Dedifferentiated amniotic fluid mesenchymal stem cell (primary cell): ENCODE results near the gene ZNF689.
"Not testable (repeated sequence)": the region's sequence is repeated elsewhere in the genome, so short reads cannot be mapped to it uniquely, and the experiment has no call there.

ENCODE experiments used
- DNase-seq: peaks from one replicate; pipeline ENCODE4 v3.0.0-alpha.2; 2016; ENCODE audit errors: extremely low spot score

ZNF689 gene

GRCh38 chr16:30609926-30610839 is at the start of gene ZNF689:
TSS of gene ZNF689 (minus strand) at chr16:30610389. CDS start at chr16:30610041, 348 bp downstream.
- peak; percentile 97 for DNase-seq

DNA sequence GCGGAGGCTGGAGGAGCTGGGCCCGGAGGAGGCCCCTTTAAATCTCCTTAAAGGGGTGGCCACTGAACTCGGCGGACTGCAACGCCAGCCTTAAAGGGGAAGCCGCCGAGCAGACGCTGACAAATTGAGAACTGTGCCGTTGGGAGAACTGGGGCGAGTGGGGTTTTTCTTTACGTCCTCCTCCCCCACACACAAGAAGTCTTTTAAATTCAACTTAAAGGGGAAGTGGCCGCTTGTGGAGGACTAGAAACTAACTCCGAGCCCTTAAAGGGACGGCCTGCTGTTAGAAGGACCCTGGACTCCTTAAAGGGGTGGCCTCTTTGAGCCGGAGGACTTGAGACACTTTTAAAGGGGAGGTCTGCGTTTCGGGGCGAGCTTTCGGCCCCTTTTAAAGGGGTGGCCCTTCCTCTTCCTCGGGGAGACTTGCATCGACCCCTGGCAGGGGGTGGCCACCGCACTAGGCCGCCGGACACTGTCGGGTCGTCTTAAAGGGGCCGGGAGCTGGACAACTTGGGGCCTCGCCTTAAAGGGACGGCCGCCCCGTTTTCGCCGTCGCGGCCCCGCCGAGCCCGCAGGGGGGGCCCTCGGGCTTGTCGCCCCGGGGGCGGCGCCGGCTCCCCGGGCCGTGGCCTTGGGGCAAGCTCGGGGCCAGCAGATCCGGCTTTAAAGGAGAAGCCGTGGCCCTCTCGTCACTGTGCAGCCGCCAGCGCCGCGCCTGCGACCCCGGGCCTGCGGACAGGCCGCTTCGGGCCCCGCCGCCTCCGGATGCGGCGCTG is 48.7 kb upstream of the ZNF689 start:
- peak; percentile 97 for DNase-seq

DNA sequence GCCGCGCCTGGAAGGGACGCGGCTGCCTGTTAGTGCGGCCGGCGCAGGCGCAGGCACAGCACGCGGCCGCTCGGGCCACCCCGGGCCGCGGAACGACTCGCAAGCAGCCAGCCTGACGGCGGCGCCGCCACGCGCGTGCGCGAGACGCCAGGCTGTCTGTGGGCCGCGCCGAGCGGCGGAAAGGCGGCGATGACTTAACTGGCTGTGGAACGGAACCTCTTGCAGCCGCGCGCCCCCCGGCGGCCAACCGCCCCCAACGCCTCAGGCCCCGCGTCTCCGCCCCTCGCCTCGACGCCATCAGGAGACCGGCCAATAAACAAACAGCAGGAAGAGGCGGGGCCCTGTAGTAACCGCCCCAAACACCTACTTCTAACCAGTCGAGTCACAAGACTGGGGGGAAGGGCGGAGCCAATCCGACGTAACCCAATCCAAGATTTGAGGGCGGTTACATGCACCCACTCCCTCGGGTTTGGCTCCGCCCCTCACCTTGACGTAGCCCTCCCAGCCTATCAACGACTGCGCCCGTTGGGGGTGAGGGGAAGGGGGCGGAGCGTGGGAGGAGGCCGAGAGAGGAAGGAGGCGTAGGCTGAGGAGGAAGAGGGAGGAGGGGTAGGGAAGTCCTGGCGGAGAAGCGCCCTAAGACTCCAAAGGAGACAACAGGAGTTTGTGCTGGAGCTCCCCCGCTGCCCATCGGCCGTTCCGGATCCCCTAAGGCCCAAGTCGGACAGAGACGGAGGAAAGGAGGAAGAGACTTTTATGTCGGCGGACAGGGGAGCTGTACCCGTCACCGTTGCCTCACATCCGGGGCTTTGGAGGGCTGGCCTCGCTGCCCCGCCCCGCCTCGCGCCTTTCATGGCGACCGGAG is 47.9 kb upstream of the ZNF689 start, which contains the start of gene FBRS:
FBRS (plus strand) TSS at position 566 of the 865 bp plus-strand sequence. CDS start 1,088 bp downstream, outside the sequence.
- DNase-seq: peak; percentile 100

DNA sequence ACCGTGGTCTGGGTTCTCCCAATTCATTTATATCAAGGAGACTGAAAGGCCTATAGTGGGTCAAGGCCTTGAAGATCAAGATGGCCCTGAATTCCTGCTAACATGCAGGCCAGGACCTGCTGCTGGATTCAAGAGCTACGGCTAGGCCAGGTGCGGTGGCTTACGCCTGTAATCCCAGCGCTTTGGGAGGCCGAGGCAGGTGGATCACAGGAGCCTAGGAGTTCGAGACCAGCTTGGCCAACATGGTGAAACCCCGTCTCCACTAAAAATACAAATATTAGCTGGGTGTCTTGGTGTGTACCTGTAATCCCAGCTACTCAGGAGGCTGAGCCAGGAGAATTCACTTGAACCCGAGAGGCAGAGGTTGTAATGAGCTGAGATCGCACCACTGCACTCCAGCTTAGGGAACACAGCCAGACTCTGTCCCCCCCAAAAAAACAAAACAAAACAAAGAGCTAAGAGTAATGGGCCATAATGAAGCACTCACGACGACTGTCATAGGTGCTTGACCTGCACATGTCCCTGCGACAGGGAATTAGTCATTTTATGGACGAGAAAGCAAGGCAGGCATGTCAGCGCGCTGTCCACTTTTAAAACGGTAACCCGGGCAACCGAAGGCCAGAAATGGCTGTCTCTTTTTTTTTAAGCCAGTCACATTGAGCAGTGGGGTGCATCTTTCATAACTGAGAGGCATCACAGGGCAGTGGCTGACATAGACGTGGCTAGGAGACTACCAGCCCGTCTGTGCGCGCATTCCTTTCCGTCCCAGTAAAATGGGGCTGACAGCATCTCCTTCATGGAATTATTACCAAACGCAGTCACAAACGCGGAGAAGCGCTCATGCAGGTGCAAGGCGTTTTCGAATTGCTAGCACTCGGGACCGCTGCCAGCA is 47.0 kb upstream of the ZNF689 start:
- no peak for DNase-seq

DNA sequence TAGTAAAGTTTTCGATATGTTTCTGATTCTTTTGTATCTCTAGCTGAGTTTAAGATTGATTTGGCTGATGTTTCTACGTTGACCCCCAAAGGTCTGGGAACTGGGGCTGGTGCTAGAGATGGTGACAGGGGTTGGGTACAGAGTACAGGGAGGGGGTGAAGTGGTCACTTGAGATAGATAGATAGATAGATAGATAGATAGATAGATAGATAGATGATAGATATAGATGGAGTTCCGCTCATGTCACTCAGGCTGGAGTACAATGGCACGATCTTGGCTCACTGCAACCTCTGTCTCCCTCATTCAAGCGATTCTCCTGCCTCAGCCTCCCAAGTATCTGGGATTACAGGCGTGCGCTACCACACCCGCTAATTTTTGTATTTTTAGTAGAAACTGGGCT is 46.2 kb upstream of the ZNF689 start:
- no peak for DNase-seq

GRCh38 chr16:30655815-30656347 is 45.7 kb upstream of the ZNF689 start:
- no peak for DNase-seq

- no peak for DNase-seq
Measured at GRCh38 chr16:30654856-30655255, 44.7 kb upstream of the ZNF689 start.

DNA sequence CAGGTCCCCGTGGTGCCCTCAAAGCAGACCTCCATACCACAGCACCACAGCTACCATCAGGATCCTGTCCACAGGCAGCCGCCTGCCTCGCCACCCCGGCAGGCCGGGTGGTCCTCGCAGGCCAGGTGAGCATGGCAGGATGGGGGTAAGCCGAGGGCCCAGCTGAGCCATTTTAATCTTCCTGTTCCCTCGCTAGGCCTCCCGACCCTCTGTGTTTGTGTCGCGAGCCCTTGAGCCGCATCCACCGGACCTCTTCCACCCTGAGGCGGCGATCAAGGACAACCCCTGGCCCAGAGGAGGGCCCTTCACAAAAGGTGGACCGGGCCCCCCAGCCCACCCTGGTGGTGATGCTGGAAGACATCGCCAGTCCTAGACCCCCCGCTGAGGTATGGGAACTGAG is 42.5 kb upstream of the ZNF689 start:
- DNase-seq: no peak

- no peak for DNase-seq
Measured at GRCh38 chr16:30652005-30652296, 41.8 kb upstream of the ZNF689 start.

DNA sequence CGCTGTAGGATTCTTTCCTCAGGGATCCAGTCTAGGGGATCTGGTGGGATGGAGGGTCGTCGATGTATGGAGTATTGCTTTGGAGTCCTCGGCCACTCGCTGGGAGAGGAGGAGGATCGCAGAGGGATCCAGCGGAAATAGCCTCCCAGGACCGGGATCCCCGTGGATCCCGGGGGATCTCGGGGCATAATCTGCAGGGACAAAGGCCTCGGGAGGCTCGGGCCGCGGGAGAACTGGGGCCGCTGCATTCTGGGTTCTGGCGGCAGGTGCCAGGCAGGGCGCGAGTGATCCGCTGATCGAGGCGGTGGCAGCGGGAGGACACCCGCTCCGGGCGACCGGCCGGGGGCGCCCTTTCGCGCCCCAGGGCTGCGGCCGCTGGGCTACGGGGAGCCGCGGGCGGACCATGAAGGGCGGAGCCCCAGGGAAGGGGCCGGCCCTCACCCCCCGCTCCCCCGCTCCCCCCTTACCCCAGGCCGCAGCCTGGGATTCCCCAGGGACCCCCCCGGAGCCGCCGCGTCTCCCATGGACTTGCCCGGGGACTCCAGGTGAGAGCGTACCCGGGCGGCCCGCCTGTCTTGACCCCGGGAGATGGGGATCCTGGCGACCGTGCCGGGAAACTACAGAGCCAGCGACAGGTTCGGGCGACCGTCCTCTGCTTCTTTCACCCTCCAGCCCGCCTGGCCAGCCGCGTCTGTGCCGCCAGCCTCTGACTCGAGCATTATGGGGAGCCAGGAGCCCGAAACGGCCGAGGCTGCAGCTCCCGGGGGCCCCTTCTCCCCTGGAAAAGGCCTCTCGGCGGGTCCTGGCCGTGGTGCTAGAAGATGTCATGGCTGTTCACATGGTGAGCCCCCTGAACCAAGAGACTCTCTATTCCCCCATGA is 41.2 kb upstream of the ZNF689 start:
- peak; percentile 23 for DNase-seq

GRCh38 chr16:30650369-30651123 is 40.4 kb upstream of the ZNF689 start, which contains the start of gene PRR14:
TSS of gene PRR14 (plus strand) at chr16:30650960. CDS start at chr16:30651646, 686 bp downstream.
- peak; percentile 98 for DNase-seq

DNA sequence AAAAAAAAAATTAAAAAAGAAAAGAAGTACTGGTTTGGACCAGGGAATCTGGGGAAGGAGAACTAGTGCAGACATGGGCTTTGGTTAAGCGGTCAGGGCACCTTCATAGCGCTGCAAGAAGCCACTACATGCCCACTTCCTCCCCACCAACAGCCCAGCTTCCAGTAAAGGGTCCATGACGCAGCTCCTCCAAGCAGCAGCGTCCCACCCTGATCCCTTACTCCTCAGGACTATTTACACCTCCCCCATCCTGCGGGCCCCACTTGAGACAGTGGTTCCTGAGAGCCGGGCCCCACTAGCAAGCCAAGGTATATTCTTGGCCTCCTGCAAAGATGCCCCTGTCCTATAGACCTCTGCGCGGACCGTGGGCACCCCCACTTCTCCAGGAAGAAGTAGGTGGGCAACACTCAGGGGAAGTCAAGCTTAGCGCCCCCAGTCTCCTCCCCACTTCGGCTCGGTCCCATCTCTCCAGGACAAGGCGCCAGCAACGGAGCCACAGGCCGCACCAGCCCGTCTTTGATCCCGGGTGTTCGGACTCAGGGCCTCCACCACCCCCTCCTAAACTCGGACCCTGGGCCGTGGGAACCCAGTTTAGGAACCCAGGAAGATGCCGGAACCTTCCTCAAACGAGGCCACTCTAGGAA is 39.7 kb upstream of the ZNF689 start:
- no peak for DNase-seq

DNA sequence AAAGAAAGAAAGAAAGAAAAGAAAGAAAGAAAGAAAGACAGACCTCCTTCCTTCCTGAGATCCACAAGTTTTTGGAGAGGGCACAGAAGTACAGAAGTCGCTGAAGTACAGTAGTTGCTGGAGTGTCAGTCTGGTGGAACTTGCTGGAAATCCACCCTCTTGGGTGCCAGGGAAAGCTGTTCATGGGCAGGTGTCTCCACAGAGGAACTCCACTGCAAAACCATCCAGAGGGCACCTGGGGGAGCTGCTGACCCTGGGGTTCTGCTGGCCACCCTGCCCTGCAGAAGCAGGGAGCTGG is 37.0 kb upstream of the ZNF689 start:
- no peak for DNase-seq

- no peak for DNase-seq
Measured at GRCh38 chr16:30645727-30646126, 35.5 kb upstream of the ZNF689 start.

GRCh38 chr16:30644334-30644830 is 34.2 kb upstream of the ZNF689 start:
- DNase-seq: no peak

DNA sequence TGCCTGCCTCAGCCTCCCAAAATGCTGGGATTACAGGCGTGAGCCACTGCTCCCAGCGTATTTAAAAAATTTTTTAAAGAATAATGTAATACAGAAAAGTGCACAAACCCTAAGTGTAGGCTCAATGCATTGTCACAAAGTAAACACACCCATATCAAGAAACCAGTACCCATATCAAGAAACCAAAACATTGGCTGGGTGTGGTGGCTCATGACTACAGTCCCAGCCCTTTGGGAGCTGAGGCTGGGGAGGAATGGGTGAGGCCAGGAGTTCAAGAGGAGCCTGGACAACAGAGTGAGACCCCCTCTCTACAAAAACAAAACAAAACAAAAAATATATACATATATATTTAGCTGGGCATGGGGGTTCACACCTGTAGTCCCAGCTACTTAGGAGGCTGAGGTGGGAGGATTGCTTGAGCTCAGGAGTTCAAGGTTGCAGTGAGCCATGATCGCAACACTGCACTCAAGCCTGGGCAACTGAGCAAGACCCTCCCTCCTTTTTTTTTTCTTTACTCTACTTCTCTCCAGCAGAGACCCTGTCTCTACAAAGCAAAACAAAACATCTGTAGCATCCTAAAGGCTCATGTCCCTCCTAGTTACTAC is 31.3 kb upstream of the ZNF689 start:
- no peak for DNase-seq

DNA sequence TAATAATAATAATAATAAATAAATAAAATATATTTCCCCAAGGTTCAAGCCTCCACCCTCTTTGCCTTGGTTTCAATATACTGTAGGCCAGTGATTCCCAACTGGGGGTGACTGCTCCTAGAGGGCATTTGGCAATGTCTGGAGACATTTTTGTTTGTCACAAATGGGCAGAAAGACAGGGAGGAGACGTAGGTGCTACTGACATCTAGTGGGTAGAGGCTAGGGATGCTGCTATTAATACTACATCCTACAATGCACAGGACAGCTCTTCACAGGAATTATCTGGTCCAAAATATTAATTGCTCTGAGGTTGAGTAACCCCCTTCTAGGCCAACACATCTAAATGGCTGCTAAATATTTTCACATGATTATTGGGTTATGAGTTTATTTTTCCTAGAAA is 27.8 kb upstream of the ZNF689 start:
- no peak for DNase-seq

GRCh38 chr16:30637139-30637538 is 26.9 kb upstream of the ZNF689 start:
- not testable (repeated sequence) for DNase-seq
